Fibroblast of lung (primary cell): ENCODE data around the gene RBM17.

Experiments
- EZH2 ChIP-seq: IDR thresholded peaks from 2 replicates; pipeline ENCODE4 v1.5.1; 2012; ENCODE audit warnings: low read length, control low read depth, mild to moderate bottlenecking; ENCODE audit errors: missing control alignments
- TF ChIP-seq, protein P1 (sequence below), 2 donors: IDR thresholded peaks in 1 of 2; conservative IDR thresholded peaks in 1 of 2; 1 replicate in 1 of 2; 2 replicates in 1 of 2; pipeline ENCODE4 v1.5.1; 2011 to 2012; ENCODE audit warnings: low read length in 2 of 2, control low read depth in 1 of 2, inconsistent platforms in 1 of 2, low read depth in 1 of 2, mild to moderate bottlenecking in 1 of 2

GRCh38 chr10:6115824-6116350 is 27.1 kb downstream of the RBM17 start:
- TF ChIP-seq, protein P1, sequence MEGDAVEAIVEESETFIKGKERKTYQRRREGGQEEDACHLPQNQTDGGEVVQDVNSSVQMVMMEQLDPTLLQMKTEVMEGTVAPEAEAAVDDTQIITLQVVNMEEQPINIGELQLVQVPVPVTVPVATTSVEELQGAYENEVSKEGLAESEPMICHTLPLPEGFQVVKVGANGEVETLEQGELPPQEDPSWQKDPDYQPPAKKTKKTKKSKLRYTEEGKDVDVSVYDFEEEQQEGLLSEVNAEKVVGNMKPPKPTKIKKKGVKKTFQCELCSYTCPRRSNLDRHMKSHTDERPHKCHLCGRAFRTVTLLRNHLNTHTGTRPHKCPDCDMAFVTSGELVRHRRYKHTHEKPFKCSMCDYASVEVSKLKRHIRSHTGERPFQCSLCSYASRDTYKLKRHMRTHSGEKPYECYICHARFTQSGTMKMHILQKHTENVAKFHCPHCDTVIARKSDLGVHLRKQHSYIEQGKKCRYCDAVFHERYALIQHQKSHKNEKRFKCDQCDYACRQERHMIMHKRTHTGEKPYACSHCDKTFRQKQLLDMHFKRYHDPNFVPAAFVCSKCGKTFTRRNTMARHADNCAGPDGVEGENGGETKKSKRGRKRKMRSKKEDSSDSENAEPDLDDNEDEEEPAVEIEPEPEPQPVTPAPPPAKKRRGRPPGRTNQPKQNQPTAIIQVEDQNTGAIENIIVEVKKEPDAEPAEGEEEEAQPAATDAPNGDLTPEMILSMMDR (conservative IDR thresholded peaks at IDR 0.05 in 1 of 2, IDR thresholded peaks at IDR 0.05 in 1 of 2; ENCODE audit: low read depth in 1 of 2, low read length in 2 of 2) = no peak
- TF ChIP-seq EZH2 = no peak
